Heart left ventricle (tissue), 13 donors: ENCODE measurements around the gene EPN2.

Experiments used
- POLR2A ChIP-seq, 2 donors: fragments of 450-650 bp; IDR thresholded peaks; one replicate each; pipeline ENCODE4 v1.6.1; 2017; ENCODE audit warnings: antibody characterized with exemption in 2 of 2, mild to moderate bottlenecking in 2 of 2, moderate library complexity in 2 of 2
- TF ChIP-seq, protein P1 (sequence below), 12 donors: fragments of 200-600 bp; sonication (generic) in 4 of 12; IDR thresholded peaks; one replicate each; pipeline versions ENCODE4 v1.5.0 to v1.8.0; 2018 to 2022; ENCODE audit warnings: antibody characterized with exemption in 12 of 12, mild to moderate bottlenecking in 5 of 12
- donor health status: ischemic (EF 13 %, LVEDD 7.1; RV severe dilation, severe dysfunction).
- donor health status: DM: no; HTN: yes; CAD: no.
- donor health status: DM: no; HTN: no; CAD: no.
- donor health status: ischemic (EF 25% LVEDD 6.9; RV normal size, moderate dysfunction).
- donor health status: ischemic (EF 25% LVEDD 5.7; RV mildly dilated, moderate dysfunction).
- donor health status: ischemic (EF 35%, LVEDD 5.7; RV mildly dilated, moderate dysfunction).
- donor health status: nonischemic (EF 11% LVEDD 7.7; RV severe dilation, severe dysfunction).
- donor health status: DM: yes; HTN: yes; CAD: no.
- donor health status: PGD.
- donor health status: ischemic (EF 29% LVEDD 5.4; RV normal size, mild dysfunction).
- donor health status: nonischemic (EF 23%, LVEDD 6.1; RV moderate dilation, normal function).

DNA sequence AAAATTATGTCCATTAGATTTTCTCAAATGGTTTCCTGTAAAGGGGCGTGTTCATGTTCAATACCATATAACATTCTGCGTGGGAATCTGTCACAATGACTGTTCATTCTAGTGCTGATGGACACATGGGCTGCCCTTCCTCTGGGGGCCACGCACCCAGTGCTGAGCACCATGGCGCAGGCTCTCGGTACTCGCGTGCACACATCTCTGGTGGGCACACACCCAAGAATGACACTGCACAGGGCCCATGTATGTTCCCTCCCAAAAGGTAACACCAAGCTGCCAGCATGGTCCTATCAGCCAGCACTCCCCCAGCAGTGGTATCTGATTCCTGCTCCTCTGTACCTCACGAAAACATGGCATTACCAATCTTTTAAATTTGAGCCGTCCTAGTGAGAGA lies 111.6 kb downstream of the EPN2 start:
- TF ChIP-seq, protein P1, sequence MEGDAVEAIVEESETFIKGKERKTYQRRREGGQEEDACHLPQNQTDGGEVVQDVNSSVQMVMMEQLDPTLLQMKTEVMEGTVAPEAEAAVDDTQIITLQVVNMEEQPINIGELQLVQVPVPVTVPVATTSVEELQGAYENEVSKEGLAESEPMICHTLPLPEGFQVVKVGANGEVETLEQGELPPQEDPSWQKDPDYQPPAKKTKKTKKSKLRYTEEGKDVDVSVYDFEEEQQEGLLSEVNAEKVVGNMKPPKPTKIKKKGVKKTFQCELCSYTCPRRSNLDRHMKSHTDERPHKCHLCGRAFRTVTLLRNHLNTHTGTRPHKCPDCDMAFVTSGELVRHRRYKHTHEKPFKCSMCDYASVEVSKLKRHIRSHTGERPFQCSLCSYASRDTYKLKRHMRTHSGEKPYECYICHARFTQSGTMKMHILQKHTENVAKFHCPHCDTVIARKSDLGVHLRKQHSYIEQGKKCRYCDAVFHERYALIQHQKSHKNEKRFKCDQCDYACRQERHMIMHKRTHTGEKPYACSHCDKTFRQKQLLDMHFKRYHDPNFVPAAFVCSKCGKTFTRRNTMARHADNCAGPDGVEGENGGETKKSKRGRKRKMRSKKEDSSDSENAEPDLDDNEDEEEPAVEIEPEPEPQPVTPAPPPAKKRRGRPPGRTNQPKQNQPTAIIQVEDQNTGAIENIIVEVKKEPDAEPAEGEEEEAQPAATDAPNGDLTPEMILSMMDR (IDR thresholded peaks at IDR 0.05): no peak
- TF ChIP-seq POLR2A (IDR thresholded peaks at IDR 0.05): no peak
